Suprapubic skin (tissue), 4 donors: ENCODE data around the gene TMOD1. TPM values are rescaled to one million over a fixed set of nuclear protein-coding genes. Genes with fewer than 3 reads are reported as not detected.
A peak's percentile ranks its signal among the peaks of the same experiment; 100 is the strongest.

ENCODE experiments used
- DNase-seq, 2 donors: peaks; one replicate each; pipeline ENCODE4 v3.0.0-alpha.2; 2019; ENCODE audit warnings: low spot score in 2 of 2
- H3K27ac ChIP-seq: fragments of 200-600 bp; sonication (generic); one replicate; pipeline ENCODE4 v1.5.1; 2019
- H3K27me3 ChIP-seq: fragments of 200-600 bp; sonication (generic); one replicate; pipeline ENCODE4 v1.5.1; 2019
- H3K36me3 ChIP-seq: fragments of 200-600 bp; sonication (generic); one replicate; pipeline ENCODE4 v1.5.1; 2019
- H3K4me1 ChIP-seq: fragments of 200-600 bp; sonication (generic); one replicate; pipeline ENCODE4 v1.5.1; 2019
- H3K4me3 ChIP-seq: fragments of 200-600 bp; sonication (generic); one replicate; pipeline ENCODE4 v1.5.1; 2019; ENCODE audit warnings: mild to moderate bottlenecking
- H3K9me3 ChIP-seq: fragments of 200-600 bp; sonication (generic); one replicate; pipeline ENCODE4 v1.5.1; 2019
- CTCF ChIP-seq, 2 donors: fragments of 200-600 bp in 1 of 2; fragments of 450-650 bp in 1 of 2; sonication (generic) in 1 of 2; IDR thresholded peaks; one replicate each; pipeline ENCODE4 v1.5.1; 2016 to 2019; ENCODE audit warnings: antibody characterized with exemption in 2 of 2, mild to moderate bottlenecking in 1 of 2, moderate library complexity in 1 of 2
- EP300 ChIP-seq: sonication (generic); formaldehyde crosslinking; IDR thresholded peaks from one replicate; pipeline ENCODE4 v1.6.1; 2017; ENCODE audit warnings: antibody characterized with exemption
- POLR2A ChIP-seq, 2 donors: fragments of 450-650 bp; IDR thresholded peaks; one replicate each; pipeline ENCODE4 v1.6.1; 2017; ENCODE audit warnings: antibody characterized with exemption in 2 of 2, mild to moderate bottlenecking in 2 of 2, moderate library complexity in 2 of 2
- POLR2AphosphoS5 ChIP-seq, 3 donors: sonication (generic); formaldehyde crosslinking; IDR thresholded peaks; one replicate each; pipeline ENCODE4 v1.6.1; 2017; ENCODE audit warnings: antibody characterized with exemption in 3 of 3
- WGBS: methylation state at CpG from one replicate; pipeline ENCODE4 v1.1.5; 2018; 5-methylcytosine and 5-hydroxymethylcytosine counted together
- total RNA-seq, 4 donors: library from RNA; depleted of rRNA; stranded (reverse); fragments of >200 nt; gene quantifications; one replicate each; pipeline ENCODE4 v1.1.0, GENCODE V29; 2016

TMOD1 gene
- total RNA-seq, 4 donors from 2014 or later: 1.9 to 4.4 (median 4.0) TPM

DNA sequence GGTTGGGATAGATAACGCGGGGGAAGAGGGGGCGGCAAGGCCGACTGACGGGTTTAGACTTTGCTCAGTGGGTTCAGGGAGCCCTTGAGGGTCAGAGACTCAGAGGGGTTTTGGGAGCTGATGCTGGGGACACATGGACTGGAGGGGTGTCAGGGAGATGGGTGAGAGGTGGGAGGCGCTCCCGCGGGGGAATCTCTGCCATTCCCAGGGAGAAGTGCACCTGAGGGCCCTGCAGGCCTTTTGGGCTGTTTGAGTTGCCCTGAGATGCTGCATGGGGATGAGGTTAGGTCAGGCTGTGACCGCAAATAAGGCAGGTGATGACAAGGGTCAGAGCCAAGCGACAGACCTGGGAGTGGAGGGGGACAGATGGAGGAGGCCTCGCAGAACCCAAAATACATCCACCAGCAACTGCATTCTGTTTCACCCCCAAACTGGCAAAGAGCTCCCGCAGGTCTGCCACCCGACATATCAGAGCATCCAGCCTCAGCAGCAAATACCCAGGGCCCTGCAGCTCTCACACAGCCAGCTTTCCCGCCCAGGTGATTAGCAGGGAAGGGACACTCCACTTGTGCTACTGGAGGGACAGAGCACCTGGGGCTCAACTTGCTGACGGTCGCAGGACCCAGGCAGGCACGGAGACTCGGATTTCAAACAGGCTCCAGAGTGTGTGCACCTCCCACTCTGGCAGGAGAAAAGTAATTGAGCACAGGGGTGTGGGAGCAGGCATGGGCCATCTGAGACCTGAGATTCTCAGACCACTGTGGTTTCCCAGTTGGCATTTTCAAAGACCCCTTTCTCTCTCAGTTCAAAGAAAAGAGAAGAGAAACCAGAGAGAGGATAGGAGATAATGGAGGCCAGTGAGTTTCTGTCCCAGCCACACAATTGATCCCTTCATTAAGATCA is 26.4 kb downstream of the TMOD1 start:
- Histone ChIP-seq H3K27me3 (no peaks in the 10 kb centered on the region), H3K27ac (no peak overlapping the region), H3K4me1 (peaks cover 13% of the 10 kb centered on the region), H3K4me3 (no peak overlapping the region), H3K9me3 (no peaks in the 10 kb centered on the region), H3K36me3 (no peaks in the 10 kb centered on the region)
- TF ChIP-seq CTCF (IDR thresholded peaks at IDR 0.05) (no peak), POLR2AphosphoS5 (IDR thresholded peaks at IDR 0.05) (no peak), POLR2A (IDR thresholded peaks at IDR 0.05) (no peak), EP300 (no peak)
- DNase-seq: no peak
- 83% methylated on average over 14 of the region's 18 CpGs for WGBS

DNA sequence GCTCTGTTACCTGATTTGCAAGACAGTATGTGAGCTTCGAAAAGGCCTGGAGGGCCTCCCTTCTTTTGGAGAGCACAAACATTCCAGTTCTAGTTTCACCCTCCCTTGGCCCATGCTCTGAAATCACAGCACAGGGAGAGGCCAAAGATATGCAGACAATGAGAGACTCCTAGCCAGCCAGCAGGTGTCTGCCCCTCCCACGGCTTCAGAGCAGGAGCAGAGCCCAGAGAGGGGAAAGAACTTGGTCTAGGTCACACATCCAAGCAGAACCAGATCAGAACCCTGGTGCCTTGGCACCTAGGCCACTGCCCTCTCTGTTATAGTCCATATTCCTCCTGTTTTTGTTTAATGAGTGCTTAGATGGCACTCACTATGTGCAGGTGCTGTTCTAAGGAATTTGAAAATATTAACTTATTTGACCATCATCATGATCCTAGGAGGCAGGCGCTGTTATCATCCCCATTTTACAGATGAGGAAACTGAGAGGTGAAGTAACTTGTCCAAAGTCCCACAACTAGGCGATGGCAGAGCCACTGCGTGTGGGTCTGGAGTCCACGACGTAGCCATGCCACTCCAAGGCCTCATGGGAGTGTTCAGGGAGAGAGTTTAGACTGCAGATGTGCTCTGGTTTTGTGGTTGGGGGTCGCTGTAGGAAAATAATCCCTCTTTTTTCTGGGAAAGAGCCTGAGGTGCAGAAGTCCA is 27.2 kb downstream of the TMOD1 start:
- TF ChIP-seq CTCF (IDR thresholded peaks at IDR 0.05) (no peak), POLR2A (IDR thresholded peaks at IDR 0.05) (no peak), POLR2AphosphoS5 (IDR thresholded peaks at IDR 0.05) (no peak), EP300 (no peak)
- no peak overlapping the region for H3K4me3 ChIP-seq
- WGBS: 79% methylated on average over 7 of the region's 8 CpGs
- H3K27ac ChIP-seq: no peak overlapping the region
- H3K4me1 ChIP-seq: peaks cover 13% of the 10 kb centered on the region
- H3K9me3 ChIP-seq: no peaks in the 10 kb centered on the region
- no peaks in the 10 kb centered on the region for H3K36me3 ChIP-seq
- no peak for DNase-seq
- H3K27me3 ChIP-seq: no peaks in the 10 kb centered on the region

GRCh38 chr9:97529363-97530076 is 28.1 kb downstream of the TMOD1 start:
- Histone ChIP-seq H3K27me3 (no peaks in the 10 kb centered on the region), H3K27ac (no peak overlapping the region), H3K9me3 (no peaks in the 10 kb centered on the region), H3K4me1 (peaks cover 13% of the 10 kb centered on the region), H3K4me3 (no peak overlapping the region), H3K36me3 (no peaks in the 10 kb centered on the region)
- TF ChIP-seq EP300: peak; percentile 71
- no peak for TF ChIP-seq POLR2AphosphoS5 (IDR thresholded peaks at IDR 0.05)
- 61% methylated on average over 11 of the region's 11 CpGs for WGBS
- no peak for DNase-seq

GRCh38 chr9:97531888-97532376 is 30.5 kb downstream of the TMOD1 start:
- no peak for TF ChIP-seq POLR2A (IDR thresholded peaks at IDR 0.05)
- no peak for TF ChIP-seq CTCF (IDR thresholded peaks at IDR 0.05)
- TF ChIP-seq EP300: no peak
- TF ChIP-seq POLR2AphosphoS5 (IDR thresholded peaks at IDR 0.05): no peak
- peaks cover 13% of the 10 kb centered on the region for H3K4me1 ChIP-seq
- no peaks in the 10 kb centered on the region for H3K27me3 ChIP-seq
- no peaks in the 10 kb centered on the region for H3K36me3 ChIP-seq
- no peaks in the 10 kb centered on the region for H3K9me3 ChIP-seq
- no peak overlapping the region for H3K27ac ChIP-seq
- no peak for DNase-seq
- H3K4me3 ChIP-seq: no peak overlapping the region
- 72% methylated on average over 9 of the region's 9 CpGs for WGBS

GRCh38 chr9:97534185-97534584 is 32.7 kb downstream of the TMOD1 start:
- Histone ChIP-seq H3K4me3 (no peak overlapping the region), H3K4me1 (no peaks in the 10 kb centered on the region), H3K9me3 (no peaks in the 10 kb centered on the region), H3K27ac (no peak overlapping the region), H3K36me3 (no peaks in the 10 kb centered on the region), H3K27me3 (no peaks in the 10 kb centered on the region)
- DNase-seq: no peak
- TF ChIP-seq POLR2A (IDR thresholded peaks at IDR 0.05) (no peak), POLR2AphosphoS5 (IDR thresholded peaks at IDR 0.05) (no peak), CTCF (IDR thresholded peaks at IDR 0.05) (no peak), EP300 (no peak)
- 85% methylated on average over 3 of the region's 3 CpGs for WGBS
